ENCODE data around the gene KPNA1. TPM values are rescaled to one million over a fixed set of nuclear protein-coding genes. Genes with fewer than 3 reads are reported as not detected.

Gene KPNA1
- total RNA-seq, 1 experiment from 2014 or later = 104 TPM

DNA sequence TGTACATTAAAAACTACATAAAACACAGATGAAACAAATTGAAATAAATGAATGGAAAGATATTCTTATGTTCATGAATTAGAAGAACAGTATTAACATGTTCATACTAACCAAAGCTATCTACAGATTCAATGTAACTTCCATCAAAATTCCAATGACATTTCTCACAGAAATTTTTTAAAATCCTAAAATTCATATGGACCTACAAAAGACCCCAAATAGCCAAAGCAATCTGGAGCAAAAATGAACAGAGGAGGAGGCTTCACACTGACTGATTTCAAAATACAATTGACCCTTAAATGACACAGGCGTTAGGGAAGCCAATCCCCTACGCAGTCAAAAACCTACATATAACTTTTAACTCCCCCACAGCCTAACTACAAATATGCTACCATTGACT lies 39.4 kb downstream of the KPNA1 start:
- TF ChIP-seq, protein P1, sequence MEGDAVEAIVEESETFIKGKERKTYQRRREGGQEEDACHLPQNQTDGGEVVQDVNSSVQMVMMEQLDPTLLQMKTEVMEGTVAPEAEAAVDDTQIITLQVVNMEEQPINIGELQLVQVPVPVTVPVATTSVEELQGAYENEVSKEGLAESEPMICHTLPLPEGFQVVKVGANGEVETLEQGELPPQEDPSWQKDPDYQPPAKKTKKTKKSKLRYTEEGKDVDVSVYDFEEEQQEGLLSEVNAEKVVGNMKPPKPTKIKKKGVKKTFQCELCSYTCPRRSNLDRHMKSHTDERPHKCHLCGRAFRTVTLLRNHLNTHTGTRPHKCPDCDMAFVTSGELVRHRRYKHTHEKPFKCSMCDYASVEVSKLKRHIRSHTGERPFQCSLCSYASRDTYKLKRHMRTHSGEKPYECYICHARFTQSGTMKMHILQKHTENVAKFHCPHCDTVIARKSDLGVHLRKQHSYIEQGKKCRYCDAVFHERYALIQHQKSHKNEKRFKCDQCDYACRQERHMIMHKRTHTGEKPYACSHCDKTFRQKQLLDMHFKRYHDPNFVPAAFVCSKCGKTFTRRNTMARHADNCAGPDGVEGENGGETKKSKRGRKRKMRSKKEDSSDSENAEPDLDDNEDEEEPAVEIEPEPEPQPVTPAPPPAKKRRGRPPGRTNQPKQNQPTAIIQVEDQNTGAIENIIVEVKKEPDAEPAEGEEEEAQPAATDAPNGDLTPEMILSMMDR (IDR thresholded peaks at IDR 0.05; ENCODE audit: unreplicated experiment) = no peak
- intact Hi-C loops (cut with micrococcal nuclease) = no loop called here
- ChIA-PET CTCF (interaction anchor here (0.7 kb wide), 1 partner anchor 31 kb away, joined by 3 read pairs; no protein-coding TSS in a partner anchor), POLR2A (no interaction called here)
- no TSS peak for BruUV-seq (replicated peaks)
- Mint-ChIP-seq H3K27me3 (ENCODE audit: insufficient read depth, unreplicated experiment) (no peaks in the 10 kb centered on the region), H3K27ac (ENCODE audit: low read depth, unreplicated experiment) (no peak overlapping the region), H3K4me3 (ENCODE audit: unreplicated experiment) (no peak overlapping the region), H3K36me3 (ENCODE audit: insufficient read depth, unreplicated experiment) (peaks cover 9% of the 10 kb centered on the region), H3K4me1 (ENCODE audit: insufficient read depth, unreplicated experiment) (peaks cover 19% of the 10 kb centered on the region), H3K9me3 (ENCODE audit: unreplicated experiment) (no peaks in the 10 kb centered on the region)
- DNase-seq (ENCODE audit: unreplicated experiment) = no peak

GRCh38 chr3:122469659-122470058 lies 45.1 kb downstream of the KPNA1 start:
- peak overlapping the region; percentile 54 for H3K27ac Mint-ChIP-seq (ENCODE audit: low read depth, unreplicated experiment)
- H3K4me3 Mint-ChIP-seq (ENCODE audit: unreplicated experiment) = no peak overlapping the region
- intact Hi-C loops (cut with micrococcal nuclease) = no loop called here

DNA sequence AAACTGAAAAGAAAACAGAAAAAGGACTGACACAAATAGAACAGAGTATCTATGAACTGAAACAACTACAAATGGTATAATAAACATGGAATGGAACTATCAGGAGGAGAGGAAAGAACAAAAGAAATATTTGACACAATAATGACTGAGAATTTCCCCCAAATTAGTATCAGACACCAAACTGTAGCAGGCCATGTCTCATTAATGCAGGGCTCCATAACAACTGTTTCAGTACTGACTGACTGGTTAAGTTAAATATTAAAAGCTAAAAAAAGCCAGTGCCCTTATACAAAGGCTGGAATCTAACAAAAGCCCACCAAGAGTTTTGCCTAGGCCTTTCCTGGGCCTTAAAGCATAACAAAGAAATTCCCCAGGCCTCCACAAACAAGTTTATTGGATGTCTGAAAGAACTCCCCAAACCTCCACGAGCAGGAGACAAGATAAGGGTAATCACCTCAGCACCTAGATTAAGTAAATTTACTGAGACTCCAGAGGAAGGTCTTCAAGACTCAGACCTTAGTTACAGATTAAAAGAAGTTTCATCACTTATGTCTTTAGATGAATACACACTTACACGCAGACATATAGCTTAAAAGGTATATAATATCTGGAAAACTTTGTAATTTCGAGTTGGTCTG lies 45.7 kb downstream of the KPNA1 start:
- Mint-ChIP-seq H3K4me1 (ENCODE audit: insufficient read depth, unreplicated experiment) (peaks cover 21% of the 10 kb centered on the region), H3K36me3 (ENCODE audit: insufficient read depth, unreplicated experiment) (peaks cover 34% of the 10 kb centered on the region), H3K27me3 (ENCODE audit: insufficient read depth, unreplicated experiment) (no peaks in the 10 kb centered on the region), H3K9me3 (ENCODE audit: unreplicated experiment) (no peaks in the 10 kb centered on the region), H3K27ac (ENCODE audit: low read depth, unreplicated experiment) (peak overlapping the region; percentile 54), H3K4me3 (ENCODE audit: unreplicated experiment) (no peak overlapping the region)
- BruUV-seq (replicated peaks) = no TSS peak
- DNase-seq (ENCODE audit: unreplicated experiment) = no peak
- TF ChIP-seq, protein P1 (IDR thresholded peaks at IDR 0.05; ENCODE audit: unreplicated experiment) = no peak
- ChIA-PET POLR2A (interaction anchor here (0.6 to 1.6 kb wide), 5 partner anchors 11 to 603 kb away, joined by 3 to 5 read pairs (median 3); partner anchors contain the start of gene FAM162A), CTCF (interaction anchor here (0.6 to 1.0 kb wide), 5 partner anchors 9 to 1396 kb away, joined by 3 to 4 read pairs (median 4); no protein-coding TSS in a partner anchor)
- intact Hi-C loops (cut with micrococcal nuclease) = no loop called here

More at GRCh38 chr3:122469659-122470058, 45.1 kb downstream of the KPNA1 start:
- Mint-ChIP-seq H3K4me1 (ENCODE audit: insufficient read depth, unreplicated experiment) (peaks cover 21% of the 10 kb centered on the region), H3K36me3 (ENCODE audit: insufficient read depth, unreplicated experiment) (peaks cover 28% of the 10 kb centered on the region), H3K9me3 (ENCODE audit: unreplicated experiment) (no peaks in the 10 kb centered on the region), H3K27me3 (ENCODE audit: insufficient read depth, unreplicated experiment) (no peaks in the 10 kb centered on the region)
- ChIA-PET POLR2A (interaction anchor here (0.8 to 1.4 kb wide), 5 partner anchors 10 to 45 kb away, joined by 3 to 5 read pairs (median 3); partner anchors contain the start of gene KPNA1), CTCF (no interaction called here)
- TF ChIP-seq, protein P1 (IDR thresholded peaks at IDR 0.05; ENCODE audit: unreplicated experiment) = no peak
- no peak for DNase-seq (ENCODE audit: unreplicated experiment)
- no TSS peak for BruUV-seq (replicated peaks)

DNA sequence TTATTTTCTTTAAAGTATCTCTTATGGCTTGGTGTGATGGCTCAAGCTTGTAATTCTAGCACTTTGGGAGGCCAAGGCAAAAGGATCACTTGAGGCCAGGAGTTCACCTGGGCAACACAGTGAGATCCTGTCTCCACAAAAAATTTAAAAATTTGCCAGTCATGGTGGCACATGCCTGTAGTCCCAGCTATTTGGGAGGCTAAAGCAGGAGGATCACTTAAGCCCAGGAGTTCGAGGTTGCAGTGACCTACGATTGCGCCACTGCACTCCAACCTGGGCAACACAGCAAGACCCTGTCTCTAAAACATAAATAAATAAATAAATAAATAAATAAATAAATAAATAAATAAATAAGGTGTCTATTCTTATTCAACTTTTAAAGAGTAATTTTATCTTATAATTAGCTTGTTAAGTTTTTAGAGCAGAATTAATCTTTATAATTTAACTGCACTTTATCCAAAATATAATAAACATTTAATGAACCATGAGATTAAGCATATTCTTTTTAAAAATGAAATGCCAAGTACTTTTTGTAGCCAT lies 48.0 kb downstream of the KPNA1 start:
- BruUV-seq (replicated peaks) = no TSS peak
- no peaks in the 10 kb centered on the region for H3K27me3 Mint-ChIP-seq (ENCODE audit: insufficient read depth, unreplicated experiment)
- H3K36me3 Mint-ChIP-seq (ENCODE audit: insufficient read depth, unreplicated experiment) = peaks cover 50% of the 10 kb centered on the region
- CTCF ChIA-PET = interaction anchor here (0.6 kb wide), 2 partner anchors 58 to 82 kb away, joined by 3 read pairs; no protein-coding TSS in a partner anchor
- TF ChIP-seq, protein P1 (IDR thresholded peaks at IDR 0.05; ENCODE audit: unreplicated experiment) = no peak
- intact Hi-C loops (cut with micrococcal nuclease) = no loop called here
- no peak overlapping the region for H3K27ac Mint-ChIP-seq (ENCODE audit: low read depth, unreplicated experiment)
- peaks cover 21% of the 10 kb centered on the region for H3K4me1 Mint-ChIP-seq (ENCODE audit: insufficient read depth, unreplicated experiment)
- POLR2A ChIA-PET = interaction anchor here (0.5 to 2.0 kb wide), 4 partner anchors 47 to 231 kb away, joined by 3 to 7 read pairs (median 4); partner anchors contain the start of genes DTX3L, KPNA1, PARP14 and PARP9
- DNase-seq (ENCODE audit: unreplicated experiment) = no peak
- no peak overlapping the region for H3K4me3 Mint-ChIP-seq (ENCODE audit: unreplicated experiment)
- no peaks in the 10 kb centered on the region for H3K9me3 Mint-ChIP-seq (ENCODE audit: unreplicated experiment)

Measured in MCF 10A (cell line).